ENCODE measurements around the gene MAGEE2. TPM values are rescaled to one million over a fixed set of nuclear protein-coding genes. Genes with fewer than 3 reads are reported as not detected.

MAGEE2 gene, protein sequence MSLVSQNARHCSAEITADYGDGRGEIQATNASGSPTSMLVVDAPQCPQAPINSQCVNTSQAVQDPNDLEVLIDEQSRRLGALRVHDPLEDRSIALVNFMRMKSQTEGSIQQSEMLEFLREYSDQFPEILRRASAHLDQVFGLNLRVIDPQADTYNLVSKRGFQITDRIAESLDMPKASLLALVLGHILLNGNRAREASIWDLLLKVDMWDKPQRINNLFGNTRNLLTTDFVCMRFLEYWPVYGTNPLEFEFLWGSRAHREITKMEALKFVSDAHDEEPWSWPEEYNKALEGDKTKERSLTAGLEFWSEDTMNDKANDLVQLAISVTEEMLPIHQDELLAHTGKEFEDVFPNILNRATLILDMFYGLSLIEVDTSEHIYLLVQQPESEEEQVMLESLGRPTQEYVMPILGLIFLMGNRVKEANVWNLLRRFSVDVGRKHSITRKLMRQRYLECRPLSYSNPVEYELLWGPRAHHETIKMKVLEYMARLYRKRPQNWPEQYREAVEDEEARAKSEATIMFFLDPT
- total RNA-seq = 1.5 TPM

DNA sequence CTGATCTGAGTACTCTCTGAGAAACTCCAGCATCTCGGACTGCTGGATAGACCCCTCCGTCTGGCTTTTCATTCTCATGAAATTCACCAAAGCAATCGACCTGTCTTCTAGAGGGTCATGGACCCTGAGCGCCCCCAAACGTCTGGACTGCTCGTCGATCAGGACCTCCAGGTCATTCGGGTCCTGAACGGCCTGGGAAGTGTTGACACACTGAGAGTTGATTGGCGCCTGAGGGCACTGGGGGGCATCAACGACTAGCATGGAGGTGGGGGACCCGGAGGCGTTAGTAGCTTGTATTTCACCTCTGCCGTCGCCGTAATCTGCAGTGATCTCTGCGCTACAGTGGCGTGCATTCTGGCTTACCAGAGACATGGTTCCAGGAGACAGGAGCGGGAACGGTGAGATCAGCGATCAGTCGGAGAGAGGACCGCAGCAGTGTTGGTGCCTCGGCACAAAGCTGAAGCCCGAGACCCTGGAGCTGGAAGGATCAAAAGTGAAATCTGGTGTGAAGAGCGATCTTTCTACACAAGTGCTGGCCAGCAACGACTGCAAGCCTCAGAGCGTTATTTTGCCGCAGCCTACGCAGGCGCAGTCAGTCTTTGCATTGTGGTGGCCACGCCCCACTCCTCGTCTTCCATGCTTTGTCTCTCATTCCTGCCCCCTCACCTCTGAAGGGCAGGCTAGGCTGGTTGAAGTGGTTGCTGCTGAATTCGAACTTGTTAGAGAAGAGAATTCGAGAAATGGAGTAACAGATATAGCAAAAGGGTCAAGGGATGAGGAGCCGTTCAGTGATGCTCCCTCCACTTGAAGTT is at the start of gene MAGEE2:
TSS of gene MAGEE2 (minus strand) at position 575 of the 812 bp plus-strand sequence. CDS start at position 372, 203 bp downstream.

